HepG2 (cell line): ENCODE results near the gene SLIT3. TPM values are rescaled to one million over a fixed set of nuclear protein-coding genes. Genes with fewer than 3 reads are reported as not detected.

Experiments used
- ATAC-seq: fragments of 200-7000 bp; cut with Tn5 transposase; 3 replicates; pipeline ENCODE4 v1.9.1; 2020; ENCODE audit warnings: mild to moderate bottlenecking, moderate library complexity
- BruUV-seq: library from RNA; stranded (reverse); fragments of 400-500 nt; replicated peaks from 2 replicates; lab custom pipeline; 2021; lab: Mats Ljungman, UMichigan
- CTCF ChIA-PET: fragments of 300-600 bp; formaldehyde crosslinking; extraction: SDS; loops from one replicate; lab custom pipeline; 2021; ENCODE audit warnings: low total read pairs, inconsistent platforms, low intra/inter-chr PET ratio; lab: Yijun Ruan, JAX
- POLR2A ChIA-PET: fragments of 350-600 bp; sonication (Branson Sonifier 250); formaldehyde crosslinking; loops from one replicate; lab custom pipeline; 2020; ENCODE audit warnings: antibody characterized with exemption, inconsistent platforms; lab: Yijun Ruan, JAX
- DNase-seq: peaks from one replicate; pipeline ENCODE4 v3.0.0-alpha.2; 2015; ENCODE audit warnings: low spot score
- FAIRE-seq: peaks from 3 replicates; lab custom pipeline; 2011; peaks lifted over from hg19 to GRCh38; lab: Jason Lieb, UNC
- H2AFZ ChIP-seq: one replicate; pipeline ENCODE4 v1.6.1; 2011; ENCODE audit warnings: low read length, inconsistent platforms
- H3K27ac ChIP-seq: fragments of 300-600 bp; 3 replicates; pipeline ENCODE4 v1.8.0; 2011; ENCODE audit warnings: mixed run types, mild to moderate bottlenecking, mixed read lengths, low read length, inconsistent platforms; ENCODE audit not compliant: insufficient read depth; ENCODE audit errors: extremely low read length
- H3K27me3 ChIP-seq, 2 experiments: fragments of 200-600 bp in 1 of 2; 2 replicates in 1 of 2; 3 replicates in 1 of 2; pipeline versions ENCODE4 v1.6.0 to v1.8.0; 2011; ENCODE audit warnings: low read length in 2 of 2, mild to moderate bottlenecking in 2 of 2, moderate library complexity in 2 of 2, inconsistent platforms in 1 of 2; ENCODE audit not compliant: insufficient read depth in 2 of 2, control insufficient read depth in 1 of 2
- H3K36me3 ChIP-seq, 2 experiments: fragments of 200-600 bp in 1 of 2; replicated peaks in 1 of 2; 2 replicates in 1 of 2; 3 replicates in 1 of 2; pipeline versions ENCODE4 v1.5.1 to v1.8.0; 2011; ENCODE audit warnings: low read length in 2 of 2, inconsistent platforms in 1 of 2; ENCODE audit not compliant: insufficient read depth in 2 of 2, control insufficient read depth in 1 of 2
- H3K4me1 ChIP-seq: 2 replicates; pipeline ENCODE4 v1.5.1; 2012; ENCODE audit warnings: low read length, inconsistent platforms; ENCODE audit not compliant: insufficient read depth
- H3K4me2 ChIP-seq: 2 replicates; pipeline ENCODE4 v1.6.0; 2011; ENCODE audit warnings: low read depth, low read length, inconsistent platforms
- H3K4me3 ChIP-seq, 3 experiments: fragments of 200-600 bp in 1 of 3; sonication (generic), shearing (Covaris generic) in 1 of 3; replicated peaks in 1 of 3; 2 replicates each; pipeline ENCODE4 v1.5.1; 2011 to 2016; ENCODE audit warnings: low read length in 3 of 3, inconsistent platforms in 2 of 3, low read depth in 2 of 3, mild to moderate bottlenecking in 2 of 3, control low read depth in 1 of 3, mixed read lengths in 1 of 3; ENCODE audit not compliant: insufficient read depth in 1 of 3
- H3K79me2 ChIP-seq: one replicate; pipeline ENCODE4 v1.6.1; 2011; ENCODE audit warnings: low read length, inconsistent platforms; ENCODE audit not compliant: insufficient read depth
- H3K9ac ChIP-seq: 2 replicates; pipeline ENCODE4 v1.6.0; 2011; ENCODE audit warnings: mild to moderate bottlenecking, low read depth, low read length, inconsistent platforms; ENCODE audit not compliant: insufficient read depth
- H3K9me3 ChIP-seq: 2 replicates; pipeline ENCODE4 v1.5.1; 2012; ENCODE audit warnings: mild to moderate bottlenecking, low read length
- H4K20me1 ChIP-seq: 2 replicates; pipeline ENCODE4 v1.6.0; 2011; ENCODE audit warnings: inconsistent platforms, mild to moderate bottlenecking, low read length, moderate library complexity; ENCODE audit not compliant: insufficient read depth
- CEBPG ChIP-seq: IDR thresholded peaks from 2 replicates; pipeline ENCODE4 v1.6.1; 2016
- CREM ChIP-seq, 2 experiments: sonication (generic) in 1 of 2; formaldehyde crosslinking in 1 of 2; IDR thresholded peaks; 2 replicates each; pipeline versions ENCODE4 v1.4.0 to v1.6.1; 2016 to 2020; ENCODE audit warnings: antibody characterized with exemption in 1 of 2, mild to moderate bottlenecking in 1 of 2, missing genetic modification reagents in 1 of 2
- E2F1 ChIP-seq: sonication (generic); formaldehyde crosslinking; IDR thresholded peaks from 2 replicates; pipeline ENCODE4 v1.5.0; 2020; ENCODE audit warnings: missing genetic modification reagents
- KLF6 ChIP-seq: IDR thresholded peaks from 2 replicates; pipeline ENCODE4 v1.8.0; 2016; ENCODE audit warnings: missing biosample characterization, missing genetic modification reagents
- KMT2A ChIP-seq: sonication (generic); formaldehyde crosslinking; IDR thresholded peaks from 2 replicates; pipeline ENCODE4 v1.4.0; 2020; ENCODE audit warnings: missing genetic modification reagents
- NCOR1 ChIP-seq: fragments of 200-600 bp; sonication (generic); IDR thresholded peaks from 2 replicates; pipeline ENCODE4 v1.7.0; 2017; ENCODE audit warnings: antibody characterized with exemption, low read length, borderline replicate concordance
- NFKB2 ChIP-seq: sonication (generic); formaldehyde crosslinking; IDR thresholded peaks from 2 replicates; pipeline ENCODE4 v1.4.0; 2020; ENCODE audit warnings: missing genetic modification reagents, borderline replicate concordance
- POLR2G ChIP-seq: fragments of 200-400 bp; formaldehyde crosslinking; IDR thresholded peaks from 2 replicates; pipeline ENCODE4 v1.6.1; 2018; ENCODE audit warnings: mild to moderate bottlenecking, low read depth, low read length, moderate library complexity
- ZNF230 ChIP-seq: sonication (generic); formaldehyde crosslinking; IDR thresholded peaks from 2 replicates; pipeline ENCODE4 v1.4.0; 2020; ENCODE audit warnings: mild to moderate bottlenecking, missing genetic modification reagents
- ZNF354B ChIP-seq: sonication (generic); formaldehyde crosslinking; IDR thresholded peaks from 2 replicates; pipeline ENCODE4 v1.8.0; 2022; ENCODE audit warnings: mild to moderate bottlenecking, missing genetic modification reagents
- ZNF652 ChIP-seq: IDR thresholded peaks from 2 replicates; pipeline ENCODE4 v1.6.1; 2016; ENCODE audit warnings: low read depth, borderline replicate concordance
- WGBS: methylation state at CpG from one replicate; pipeline ENCODE4 v1.1.6; 2017; ENCODE audit warnings: low lambda C conversion rate; 5-methylcytosine and 5-hydroxymethylcytosine counted together
- in situ Hi-C: cut with HindIII; loops from 2 replicates; pipeline ENCODE4 v1.10.0; 2017; ENCODE audit warnings: low pct_unique_long_range_greater_than_20kb; ENCODE audit not compliant: extremely low pct_ligation_motif_present
- intact Hi-C: fragments of 100-400 bp; cut with micrococcal nuclease; formaldehyde crosslinking; loops from one replicate; pipeline ENCODE4 v1.10.0; 2022; ENCODE audit not compliant: unreplicated experiment
- polyA plus RNA-seq, 8 experiments: library from polyadenylated mRNA; depleted of rRNA in 3 of 8; stranded (reverse) in 7 of 8; unstranded in 1 of 8; fragments of >200 nt; fragmentation: Illumina TruSeq in 4 of 8; extraction: Trizol in 4 of 8; gene quantifications; 2 replicates each; pipeline versions ENCODE4 v1.2.1 to v1.2.3, GENCODE V29; 2011 to 2016; ENCODE audit warnings: low read depth in 4 of 8, missing spikeins in 1 of 8, mixed read lengths in 1 of 8; ENCODE audit not compliant: insufficient read depth in 1 of 8
- total RNA-seq, 5 experiments: library from RNA; depleted of rRNA; stranded (reverse); fragments of >200 nt; fragmentation: Illumina TruSeq; extraction: Trizol; gene quantifications; 2 replicates each; pipeline ENCODE4 v1.2.3, GENCODE V29; 2016; ENCODE audit warnings: low read depth in 1 of 5

Gene SLIT3
- total and polyA plus RNA-seq, 2 of the 13 experiments (the other 11 are each of a cell fraction or from before 2014, with no cell fraction given) = not detected

- ATAC-seq (no peak), DNase-seq (no peak), FAIRE-seq (no peak)
- in situ Hi-C loops (no loop called here), intact Hi-C loops (no loop called here)
- H4K20me1 ChIP-seq = no peaks in the 10 kb centered on the region
- no peaks in the 10 kb centered on the region for H3K4me1 ChIP-seq
- no peak overlapping the region for H3K27ac ChIP-seq
- BruUV-seq = no TSS peak
- TF ChIP-seq KLF6 (CRISPR knock-in tag) (no peak), CEBPG (no peak), ZNF230 (CRISPR knock-in tag) (no peak), ZNF652 (CRISPR knock-in tag) (no peak), POLR2G (no peak), NFKB2 (CRISPR knock-in tag) (no peak), KMT2A (CRISPR knock-in tag) (no peak), E2F1 (CRISPR knock-in tag) (no peak), ZNF354B (CRISPR knock-in tag) (no peak), NCOR1 (no peak), CREM (IDR thresholded peaks at IDR 0.05) (no peak), CREM (CRISPR knock-in tag; IDR thresholded peaks at IDR 0.05) (no peak)
- no peaks in the 10 kb centered on the region for H3K36me3 ChIP-seq
- peaks cover 0 to 18% of the 10 kb centered on the region in 2 experiments; a peak in 1 of 5 replicates for H3K27me3 ChIP-seq
- no peak overlapping the region for H3K4me2 ChIP-seq
- ChIA-PET CTCF (no interaction called here), POLR2A (no interaction called here)
- WGBS = 8% methylated on average over 4 of the region's 4 CpGs
- H2AFZ ChIP-seq = no peak overlapping the region
- no peaks in the 10 kb centered on the region for H3K9me3 ChIP-seq
- H3K9ac ChIP-seq = no peak overlapping the region
- H3K79me2 ChIP-seq = no peaks in the 10 kb centered on the region
- no peak overlapping the region for H3K4me3 ChIP-seq
Measured at GRCh38 chr5:169022718-169023117, 278.2 kb downstream of the SLIT3 start.
